Measurements from ENCODE around the gene DNAAF5.
"Not testable (repeated sequence)": the region's sequence is repeated elsewhere in the genome, so short reads cannot be mapped to it uniquely, and the experiment has no call there.

Gene DNAAF5

DNA sequence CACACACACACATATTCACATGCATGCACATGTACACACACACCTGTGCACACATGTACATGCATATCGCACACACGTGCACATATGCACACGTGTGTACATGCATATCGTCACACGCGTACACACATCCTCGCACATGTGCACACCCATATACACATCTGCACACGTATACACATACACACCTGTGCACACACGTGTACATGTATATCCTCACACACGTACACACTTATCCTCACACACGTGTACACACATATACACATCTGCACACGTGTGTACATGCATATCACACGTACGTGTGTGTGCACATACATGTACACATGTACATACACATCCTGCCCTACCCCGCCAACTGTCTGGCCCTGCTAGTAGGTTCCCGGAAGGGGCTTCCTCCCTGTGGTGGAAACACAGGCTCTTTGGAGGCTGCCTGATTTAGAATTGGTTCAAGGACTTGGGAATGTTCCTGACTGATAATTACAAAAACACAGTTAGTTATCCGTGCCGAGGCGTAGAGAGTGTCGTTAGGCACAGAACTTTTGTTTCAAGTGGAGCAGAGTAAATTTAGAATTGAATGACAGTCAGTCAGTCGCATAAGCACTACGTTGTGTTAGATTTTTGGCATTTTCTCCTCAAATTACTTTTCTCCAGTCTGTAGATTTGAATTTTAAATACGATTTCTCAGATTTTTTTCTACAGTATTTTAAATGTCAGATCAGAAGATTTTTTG, 19.1 kb downstream of the DNAAF5 start:
- no peak for DNase-seq (ENCODE audit: low read depth in 3 of 3, low spot score in 1 of 3)

DNA sequence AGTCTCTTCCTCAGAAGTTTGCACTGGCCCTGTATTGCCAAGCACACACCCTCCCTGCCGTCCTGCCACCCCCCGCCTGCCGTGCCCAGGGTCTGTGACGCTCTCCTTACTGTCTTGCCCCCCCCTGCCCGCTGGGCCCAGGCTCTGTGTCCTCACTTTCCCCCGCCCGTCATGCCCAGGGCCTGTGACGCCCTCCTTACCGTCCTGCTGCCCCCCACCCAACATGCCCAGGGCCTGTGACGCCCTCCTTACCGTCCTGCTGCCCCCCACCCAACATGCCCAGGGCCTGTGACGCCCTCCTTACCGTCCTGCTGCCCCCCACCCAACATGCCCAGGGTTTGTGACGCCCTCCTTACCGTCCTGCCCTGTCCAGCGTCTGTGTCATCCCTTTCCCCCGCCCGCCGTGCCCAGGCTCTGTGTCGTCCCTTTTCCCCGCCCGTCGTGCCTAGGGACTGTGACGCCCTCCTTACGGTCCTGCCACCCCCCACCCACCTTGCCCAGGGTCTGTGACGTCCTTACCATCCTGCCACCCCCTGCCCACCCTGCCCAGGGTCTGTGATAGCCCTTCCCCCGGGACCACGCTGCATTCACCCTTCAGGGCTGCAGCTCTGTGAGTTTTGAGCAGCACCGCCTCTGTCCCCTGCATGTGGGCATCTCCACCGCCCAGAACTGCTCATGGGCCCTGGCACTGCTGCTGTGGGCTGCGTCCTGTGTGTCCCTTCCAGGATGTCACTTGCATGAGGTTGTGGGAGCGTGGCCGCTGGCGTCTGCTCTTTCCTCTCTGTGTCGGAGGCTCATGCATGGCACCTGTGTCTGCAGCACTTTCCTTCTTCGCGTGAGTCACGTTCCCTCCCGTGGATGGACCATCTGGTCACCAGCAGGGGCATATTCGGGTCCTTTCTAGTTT, 19.9 kb downstream of the DNAAF5 start:
- DNase-seq (ENCODE audit: low read depth in 3 of 3, low spot score in 1 of 3) = no peak

DNA sequence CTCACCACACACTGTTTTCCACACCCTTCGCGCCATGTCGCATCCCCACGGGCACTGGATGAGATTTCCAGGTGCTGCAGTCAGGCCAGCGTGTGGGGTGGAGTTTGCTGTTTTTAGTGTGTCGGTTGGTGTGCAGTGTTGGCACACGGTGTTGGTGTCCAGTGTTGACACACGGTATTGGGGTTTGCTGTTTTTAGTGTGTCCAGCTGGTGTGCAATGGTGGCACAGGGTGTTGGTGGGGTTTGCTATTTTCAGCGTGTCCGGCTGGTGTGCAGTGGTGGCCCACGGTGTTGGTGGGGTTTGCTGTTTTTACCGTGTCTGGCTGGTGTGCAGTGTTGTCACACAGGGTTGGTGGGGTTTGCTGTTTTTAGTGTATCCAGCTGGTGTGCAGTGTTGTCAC, 20.7 kb downstream of the DNAAF5 start:
- DNase-seq (ENCODE audit: low read depth in 3 of 3, low spot score in 1 of 3) = no peak

DNA sequence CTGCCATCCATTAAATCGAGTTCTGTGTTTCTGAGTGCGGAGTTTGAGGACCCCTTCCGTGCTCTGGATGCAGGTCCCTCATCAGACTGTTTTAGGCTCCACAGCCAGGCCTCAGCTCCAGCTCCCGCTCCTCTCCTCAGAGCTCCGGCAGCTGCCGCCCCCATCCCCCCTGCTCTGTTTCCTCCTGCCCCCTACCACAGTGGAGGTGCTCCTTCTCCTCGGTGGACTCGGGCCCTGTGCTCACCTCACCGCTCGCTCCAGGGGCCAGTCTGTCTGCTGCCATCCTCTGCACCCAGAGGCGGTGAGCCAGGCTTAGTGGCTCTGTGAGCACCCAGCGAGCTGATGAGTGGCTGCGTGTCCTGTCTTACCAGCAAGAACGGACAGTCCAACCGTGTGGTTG, 21.9 kb downstream of the DNAAF5 start:
- no peak for DNase-seq (ENCODE audit: low read depth in 3 of 3, low spot score in 1 of 3)

DNA sequence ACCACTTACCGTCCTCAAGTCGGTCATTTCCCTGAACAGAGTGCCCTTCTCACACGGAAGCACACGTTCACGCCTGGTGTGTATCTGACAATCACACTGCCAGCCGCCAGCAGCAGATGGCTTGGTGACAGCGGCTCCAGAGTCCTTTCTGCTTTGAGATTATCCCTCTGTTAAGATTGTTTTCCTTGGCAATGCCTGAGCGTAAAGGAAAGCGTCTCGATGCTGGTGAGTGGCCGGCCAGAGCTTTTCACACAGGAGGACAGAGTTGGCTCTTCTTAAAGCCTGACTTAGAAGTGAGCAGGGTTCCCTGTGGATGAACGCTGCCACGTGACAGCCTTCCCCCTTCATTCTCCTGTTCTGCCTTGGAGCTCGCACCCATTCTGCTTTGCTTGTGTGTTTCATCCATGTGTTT, 22.6 kb downstream of the DNAAF5 start:
- DNase-seq (ENCODE audit: low read depth in 3 of 3, low spot score in 1 of 3) = no peak

DNA sequence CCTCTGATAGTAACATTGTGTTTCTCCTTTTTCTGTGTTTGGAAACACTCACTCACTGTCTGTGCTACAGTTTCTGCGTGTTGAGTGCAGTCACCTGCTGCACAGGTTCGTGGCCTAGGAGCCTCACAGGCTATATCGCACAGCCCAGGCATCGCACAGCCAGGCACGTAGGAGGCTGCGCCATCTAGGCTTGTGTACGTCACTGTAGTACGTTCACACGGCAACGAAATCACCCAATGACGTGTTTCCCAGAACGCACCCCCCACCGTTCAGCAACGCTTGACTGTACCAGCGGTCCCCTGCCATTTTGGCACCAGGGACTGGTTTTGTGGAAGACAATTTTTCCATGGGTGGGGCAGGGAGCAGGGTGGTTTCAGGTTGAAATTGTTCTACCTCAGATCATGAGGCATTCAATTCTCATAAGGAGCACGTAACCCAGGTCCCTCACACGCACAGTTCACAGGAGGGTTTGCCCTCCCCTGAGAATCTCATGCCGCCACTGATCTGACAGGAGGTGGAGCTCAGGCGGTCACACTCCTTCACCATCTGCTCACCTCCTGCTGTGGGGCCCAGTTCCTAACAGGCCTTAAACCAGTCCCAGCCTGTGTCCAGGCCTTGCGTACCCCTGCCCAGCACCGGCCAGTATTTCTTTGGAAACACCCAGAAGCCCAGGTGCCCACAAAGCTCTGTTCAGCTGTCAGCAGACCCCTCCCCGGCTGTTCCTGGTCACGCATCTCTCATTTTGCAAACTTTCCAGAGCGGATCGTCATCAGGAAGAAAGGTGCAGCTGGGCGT, 23.8 kb downstream of the DNAAF5 start:
- DNase-seq (ENCODE audit: low read depth in 3 of 3, low spot score in 1 of 3) = no peak

DNA sequence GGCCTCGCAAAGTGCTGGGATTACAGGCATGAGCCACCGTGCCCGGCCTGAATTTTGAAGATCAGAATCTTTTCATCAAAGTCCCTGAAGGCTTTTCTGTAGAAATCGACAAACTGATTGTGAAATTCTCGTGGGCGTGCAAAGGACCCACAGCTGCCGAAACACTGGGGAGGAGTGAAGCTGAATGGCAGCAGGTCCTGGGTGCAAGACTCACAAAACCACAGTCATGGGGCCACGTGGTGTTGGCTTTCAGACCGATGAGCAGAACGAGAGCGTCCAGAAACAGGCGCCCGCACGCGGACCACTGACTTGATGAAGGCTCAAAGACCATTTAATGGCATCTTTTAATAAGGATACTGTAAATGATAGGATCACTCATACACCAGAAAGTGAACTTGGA, 25.3 kb downstream of the DNAAF5 start:
- no peak for DNase-seq (ENCODE audit: low read depth in 3 of 3, low spot score in 1 of 3)

DNA sequence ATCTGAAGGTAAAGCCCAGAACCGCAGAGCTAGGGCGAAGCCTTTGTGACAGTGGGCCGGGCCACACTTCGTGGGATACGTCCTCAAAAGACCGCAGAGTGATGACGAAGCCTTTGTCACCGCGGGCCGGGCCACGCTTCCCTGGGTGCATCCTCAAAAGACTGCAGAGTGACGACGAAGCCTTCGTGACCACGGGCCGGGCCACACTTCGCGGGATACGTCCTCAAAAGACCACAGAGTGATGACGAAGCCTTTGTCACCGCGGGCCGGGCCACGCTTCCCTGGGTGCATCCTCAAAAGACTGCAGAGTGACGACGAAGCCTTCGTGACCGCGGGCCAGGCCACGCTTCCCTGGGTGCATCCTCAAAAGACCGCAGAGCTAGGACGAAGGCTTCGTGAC, 25.8 kb downstream of the DNAAF5 start:
- not testable (repeated sequence) for DNase-seq (ENCODE audit: low read depth in 3 of 3, low spot score in 1 of 3)

DNA sequence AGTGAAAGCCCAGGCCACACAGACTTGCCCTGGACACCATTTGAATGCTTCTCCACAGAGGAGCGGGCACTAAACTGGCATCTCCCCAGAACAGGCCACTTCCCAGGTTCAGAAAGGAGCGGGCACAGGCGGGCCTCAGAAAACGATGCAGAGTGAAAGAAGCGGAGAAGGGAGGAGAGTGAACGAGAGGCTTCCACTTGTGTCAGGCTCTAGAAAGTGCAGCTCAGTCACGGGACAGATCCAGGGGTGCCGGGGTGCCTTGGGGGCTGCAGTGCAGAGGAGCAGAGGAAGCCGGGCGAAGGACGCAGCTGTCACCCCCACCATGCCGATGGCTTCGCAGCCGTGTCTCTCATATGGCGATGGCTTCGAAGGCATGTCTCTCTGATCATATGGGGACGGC, 26.7 kb downstream of the DNAAF5 start:
- no peak for DNase-seq (ENCODE audit: low read depth in 3 of 3, low spot score in 1 of 3)

DNA sequence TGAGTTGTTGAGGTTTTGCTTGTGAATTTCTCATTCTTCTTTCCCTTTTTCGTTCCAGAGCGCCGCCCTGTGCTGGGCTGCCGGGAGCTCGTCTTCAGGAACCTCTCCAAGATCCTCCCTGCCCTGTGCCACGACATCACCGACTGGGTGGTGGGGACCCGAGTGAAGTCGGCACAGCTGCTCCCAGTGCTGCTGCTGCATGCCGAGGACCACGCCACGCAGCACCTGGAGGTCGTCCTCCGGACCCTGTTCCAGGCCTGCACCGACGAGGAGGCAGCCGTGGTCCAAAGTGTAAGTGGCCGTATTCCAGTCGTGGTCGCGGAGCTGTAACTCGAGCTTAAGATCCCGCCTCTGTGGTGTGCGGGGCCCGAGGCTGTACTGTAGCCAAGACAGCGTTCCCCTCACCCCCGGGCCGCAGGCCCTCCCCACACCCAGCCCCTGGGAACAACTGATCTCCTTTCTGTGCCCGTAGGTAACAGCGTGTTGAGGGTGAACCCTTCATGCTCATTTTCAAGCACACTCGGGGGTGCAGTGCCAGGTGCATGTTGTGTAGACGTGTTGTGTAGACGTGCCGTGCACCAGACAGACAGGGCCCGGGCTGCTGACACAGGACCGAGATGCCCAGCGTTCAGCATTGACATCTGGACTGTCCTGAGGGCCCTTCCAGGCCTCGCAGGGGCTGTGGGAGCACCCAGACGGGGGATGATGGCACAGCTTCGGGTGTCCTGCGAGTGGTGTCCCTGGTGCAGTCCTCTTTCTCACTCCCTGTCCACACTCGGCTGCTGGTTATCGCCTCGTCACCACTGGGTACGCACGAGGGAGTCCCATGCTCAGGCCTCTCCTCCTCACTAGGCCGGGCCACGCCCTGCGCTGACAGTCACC, 28.3 kb downstream of the DNAAF5 start:
- DNase-seq (ENCODE audit: low read depth in 3 of 3, low spot score in 1 of 3) = no peak

DNA sequence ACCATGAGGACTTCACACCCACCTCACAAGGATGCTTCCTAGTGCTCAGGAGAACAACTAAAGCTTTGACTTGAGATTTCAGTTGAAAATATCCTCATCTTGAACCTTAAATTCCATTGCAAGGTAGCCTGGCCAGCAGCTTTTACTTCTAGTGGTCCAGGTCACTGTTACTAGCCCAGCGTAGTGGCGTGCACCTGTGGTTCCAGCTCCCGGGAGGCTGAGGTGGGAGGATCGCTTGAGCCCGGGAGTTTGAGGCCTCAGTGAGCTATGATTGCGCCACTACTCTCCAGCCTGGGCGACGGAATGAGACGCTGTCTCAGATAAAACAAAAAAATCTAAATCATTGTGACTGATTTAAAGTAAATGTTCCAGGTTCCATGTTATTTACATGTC, 28.9 kb downstream of the DNAAF5 start:
- no peak for DNase-seq (ENCODE audit: low read depth in 3 of 3, low spot score in 1 of 3)

DNA sequence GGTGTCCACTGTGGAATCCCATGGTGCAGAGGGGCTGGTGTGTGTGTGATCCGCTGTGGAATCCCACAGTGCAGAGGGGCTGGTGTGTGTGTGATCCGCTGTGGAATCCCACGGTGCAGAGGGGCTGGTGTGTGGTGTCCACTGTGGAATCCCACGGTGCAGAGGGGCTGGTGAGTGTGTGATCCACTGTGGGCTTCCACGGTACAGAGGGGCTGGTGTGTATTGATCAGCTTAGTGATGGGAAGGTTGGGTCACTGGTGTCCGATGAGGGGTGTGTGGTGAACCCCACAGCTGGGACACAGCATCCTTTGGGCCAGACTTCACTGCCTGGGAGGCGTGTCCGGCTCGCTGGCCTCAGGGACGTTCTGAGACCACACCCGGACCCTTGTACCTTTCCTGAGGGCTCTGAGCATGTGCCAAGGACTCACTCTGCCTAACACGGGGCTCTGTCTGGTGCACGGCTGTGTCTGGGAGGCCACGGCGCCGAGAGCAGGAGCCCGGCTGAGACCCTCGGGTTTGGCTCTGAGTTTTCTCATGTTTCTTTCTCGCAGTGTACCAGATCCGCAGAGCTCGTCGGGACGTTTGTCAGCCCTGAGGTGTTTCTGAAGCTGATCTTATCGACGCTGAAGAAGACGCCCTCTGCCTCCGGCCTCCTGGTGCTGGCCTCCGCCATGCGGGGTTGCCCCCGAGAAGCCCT, 29.9 kb downstream of the DNAAF5 start:
- no peak for DNase-seq (ENCODE audit: low read depth in 3 of 3, low spot score in 1 of 3)

DNA sequence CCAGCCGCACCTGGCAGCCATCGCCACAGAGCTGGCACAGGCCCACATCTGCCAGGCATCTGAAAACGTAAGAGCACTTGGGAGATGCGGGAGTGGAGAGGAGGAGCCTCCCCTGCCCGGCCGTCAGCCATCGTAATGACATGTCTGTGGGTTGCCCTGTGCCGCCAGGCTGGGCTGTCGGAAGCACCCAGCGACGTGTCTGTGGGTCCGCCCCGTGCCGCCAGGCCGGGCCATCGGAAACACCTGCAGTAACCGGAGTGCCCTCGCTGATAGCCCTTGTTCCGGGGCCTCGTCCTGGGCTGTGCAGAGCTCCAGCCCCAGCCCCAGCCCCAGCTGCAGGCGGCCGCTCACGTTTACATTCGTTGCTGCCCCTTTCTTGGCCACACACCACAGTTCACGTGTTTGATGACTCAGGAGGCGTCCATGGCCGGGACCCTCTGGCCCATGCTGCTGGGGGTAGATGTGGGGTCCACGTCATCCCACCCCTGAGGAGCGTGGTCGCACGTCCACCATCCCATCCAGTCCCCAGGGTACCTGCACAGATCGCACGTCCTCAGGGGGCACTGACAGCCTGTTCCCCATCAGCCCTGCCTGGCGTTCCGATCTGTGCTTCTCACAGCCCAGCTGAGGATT, 30.5 kb downstream of the DNAAF5 start:
- no peak for DNase-seq (ENCODE audit: low read depth in 3 of 3, low spot score in 1 of 3)

DNA sequence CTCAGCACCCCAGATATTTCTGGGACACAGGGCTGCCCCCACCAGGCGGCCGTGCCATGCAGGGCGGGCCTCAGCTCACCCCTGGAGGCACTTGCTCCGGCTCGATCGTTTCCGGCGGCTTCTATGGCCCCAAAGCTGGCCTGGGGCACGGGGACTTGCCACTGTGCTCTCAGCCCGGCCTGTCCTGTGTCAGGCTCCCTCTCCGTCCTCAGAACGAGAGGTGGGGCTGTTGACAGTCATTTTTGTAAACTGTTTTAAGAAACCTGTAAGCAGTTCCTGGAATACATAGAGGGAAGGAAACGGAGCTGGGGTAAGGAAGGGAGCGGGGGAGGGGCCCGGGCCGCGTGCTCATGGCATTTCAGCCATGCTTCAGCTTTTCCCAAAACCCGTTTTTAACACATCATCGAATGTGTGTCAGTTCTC, 31.3 kb downstream of the DNAAF5 start:
- DNase-seq (ENCODE audit: low read depth in 3 of 3, low spot score in 1 of 3) = no peak

DNA sequence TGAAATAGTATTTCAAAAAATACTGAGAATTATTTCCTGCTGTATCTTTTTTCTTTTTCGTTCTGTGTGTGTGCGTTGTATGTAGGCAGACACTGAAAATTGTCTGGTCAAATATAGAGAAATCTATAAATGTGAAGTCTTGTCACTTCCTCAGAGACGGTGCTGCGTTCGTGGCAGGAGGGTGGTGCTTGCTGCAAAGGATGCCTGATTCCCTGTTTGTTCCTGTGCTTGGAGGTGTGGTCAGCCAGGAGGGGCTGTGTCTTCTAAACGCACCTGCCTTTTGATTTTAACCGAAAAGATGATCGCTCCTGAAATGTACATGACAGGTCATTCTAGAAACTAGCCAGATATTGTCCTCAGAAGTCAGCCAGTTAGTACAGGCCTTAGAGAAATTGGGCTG, 33.1 kb downstream of the DNAAF5 start:
- no peak for DNase-seq (ENCODE audit: low read depth in 3 of 3, low spot score in 1 of 3)

DNA sequence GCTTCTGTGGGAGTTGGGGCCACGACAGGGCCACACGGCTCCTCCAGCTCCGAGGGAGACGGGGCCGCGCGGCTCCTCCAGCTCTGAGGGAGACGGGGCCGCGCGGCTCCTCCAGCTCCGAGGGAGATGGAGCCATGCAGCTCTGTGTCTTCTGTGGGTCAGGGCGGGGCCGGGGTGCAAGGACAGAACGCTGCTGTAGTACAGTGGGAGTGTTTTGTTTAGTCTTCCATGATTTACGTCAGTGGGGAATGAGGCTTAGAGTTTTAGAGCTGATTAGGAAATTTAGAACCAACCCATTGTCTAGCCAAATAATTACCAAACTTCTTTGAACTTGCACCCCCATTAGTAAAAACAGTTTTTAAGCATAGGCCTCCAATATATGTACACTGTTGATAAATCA, 33.5 kb downstream of the DNAAF5 start:
- DNase-seq (ENCODE audit: low read depth in 3 of 3, low spot score in 1 of 3) = no peak

DNA sequence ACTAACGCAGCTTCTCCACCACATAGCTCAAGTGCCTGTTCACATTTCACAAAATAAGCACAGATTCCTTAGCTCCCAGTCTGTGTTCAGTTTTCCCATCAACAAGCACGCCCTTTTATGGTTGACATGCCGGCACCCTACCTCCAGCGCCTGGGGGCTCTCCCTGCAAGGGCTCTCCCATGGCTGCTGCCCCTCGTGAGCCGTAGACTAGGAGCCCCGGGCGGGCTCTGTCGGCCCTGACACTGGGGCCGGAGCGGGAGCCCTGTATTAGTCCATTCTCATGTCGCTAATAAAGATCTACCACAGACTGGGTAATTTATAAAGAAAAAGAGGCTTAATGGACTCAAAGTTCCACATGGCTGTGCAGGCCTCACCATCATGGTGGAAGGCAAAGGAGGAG, 34.6 kb downstream of the DNAAF5 start:
- DNase-seq (ENCODE audit: low read depth in 3 of 3, low spot score in 1 of 3) = no peak

DNA sequence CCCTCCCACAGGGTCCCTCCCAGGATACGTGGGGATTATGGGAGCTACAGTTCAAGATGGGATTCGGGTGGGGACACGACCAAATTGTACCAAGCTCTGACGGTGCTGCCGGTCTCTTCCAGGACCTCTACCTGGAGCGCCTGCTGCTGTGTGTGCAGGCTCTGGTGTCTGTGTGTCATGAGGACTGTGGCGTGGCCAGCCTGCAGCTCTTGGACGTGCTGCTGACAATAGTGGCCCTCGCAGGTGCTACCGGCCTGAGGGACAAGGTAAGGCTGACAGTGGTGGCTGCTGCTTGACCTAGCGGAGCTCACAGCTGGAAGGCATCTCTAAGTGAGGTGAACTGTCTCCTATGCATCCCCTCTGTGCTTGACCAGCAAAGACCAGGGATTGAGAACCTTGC, 35.1 kb downstream of the DNAAF5 start:
- DNase-seq (ENCODE audit: low read depth in 3 of 3, low spot score in 1 of 3) = no peak

DNA sequence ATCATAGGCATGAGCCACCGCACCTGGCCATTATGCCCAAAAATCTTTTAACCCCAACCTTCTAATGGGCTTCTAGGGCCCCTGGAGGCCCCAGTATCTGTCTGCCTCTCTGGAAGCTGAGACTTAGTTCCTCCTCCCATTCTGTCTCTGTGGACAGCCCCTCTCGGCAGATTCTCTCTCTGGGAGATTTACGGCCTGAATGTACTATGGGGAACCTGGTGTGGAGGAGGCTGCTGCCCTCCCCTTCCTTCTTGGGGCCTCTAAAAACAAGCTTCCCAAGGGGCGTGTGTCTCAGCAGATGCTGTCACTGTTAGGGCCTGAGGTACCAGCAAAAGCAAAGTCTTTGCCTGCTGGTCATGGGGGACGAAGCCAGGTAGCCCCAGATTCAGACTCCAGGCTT, 36.4 kb downstream of the DNAAF5 start:
- DNase-seq (ENCODE audit: low read depth in 3 of 3, low spot score in 1 of 3) = no peak

DNA sequence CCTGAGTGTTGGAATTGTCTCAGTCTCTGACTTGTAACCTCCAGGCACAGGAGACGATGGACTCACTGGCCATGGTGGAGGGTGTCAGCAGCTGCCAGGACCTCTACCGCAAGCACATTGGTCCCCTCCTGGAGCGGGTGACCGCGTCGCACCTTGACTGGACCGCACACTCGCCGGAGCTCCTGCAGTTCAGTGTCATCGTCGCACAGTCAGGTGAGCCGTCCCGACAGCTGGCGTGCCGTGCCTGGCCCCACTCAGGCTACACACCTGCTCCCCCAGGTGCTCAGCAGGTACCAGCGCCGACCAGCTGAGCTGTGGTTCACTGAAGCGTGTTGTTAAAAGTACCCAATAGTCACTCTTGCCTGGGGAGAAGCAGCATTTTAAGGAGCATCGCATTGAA, 37.3 kb downstream of the DNAAF5 start:
- no peak for DNase-seq (ENCODE audit: low read depth in 3 of 3, low spot score in 1 of 3)

All from stimulated activated CD4-positive, alpha-beta T cell treated with anti-CD3 and anti-CD28 coated beads, TNF-alpha, amount 100 ng/mL, for 1 hour (primary cell).